Posterior vena cava (tissue), 2 donors: ENCODE data around the gene RSF1. TPM values are rescaled to one million over a fixed set of nuclear protein-coding genes. Genes with fewer than 3 reads are reported as not detected.

ENCODE experiments used
- DNase-seq: peaks from one replicate; pipeline ENCODE4 v3.0.0-alpha.2; 2020; ENCODE audit warnings: low spot score
- intact Hi-C, 2 donors: fragments of 100-400 bp; cut with DNase I; formaldehyde crosslinking; loops; one replicate each; pipeline versions ENCODE4 v1.14.1 to v1.14.2; 2022 to 2023
- total RNA-seq, 2 donors: library from RNA; stranded (reverse); fragmentation: NEBNext Ultra II Directional; extraction: Animal tissue kit (Norgen Biotek cat#: 25700); gene quantifications; one replicate each; pipeline ENCODE4 v1.2.1, GENCODE V29; 2021
- donor health status: DM: yes; HTN: yes; CAD: no.
- donor health status: DM: yes; HTN: yes; CAD: no.

Gene RSF1
- total RNA-seq, 2 donors from 2014 or later: 54.9 to 69.5 TPM

GRCh38 chr11:77704029-77704428 lies 116.5 kb downstream of the RSF1 start:
- DNase-seq: no peak
- intact Hi-C loops: no loop called here

- DNase-seq: no peak
- intact Hi-C loops: no loop called here
Measured at GRCh38 chr11:77699425-77699824, 121.1 kb downstream of the RSF1 start.

- DNase-seq: no peak
- intact Hi-C loops: no loop called here
Measured at GRCh38 chr11:77698896-77699295, 121.6 kb downstream of the RSF1 start.

- DNase-seq: no peak
- intact Hi-C loops: no loop called here
Measured at GRCh38 chr11:77697865-77698264, 122.7 kb downstream of the RSF1 start.

- intact Hi-C loops: no loop called here
Measured at GRCh38 chr11:77695417-77695816, 125.1 kb downstream of the RSF1 start.

GRCh38 chr11:77690649-77691048 lies 129.9 kb downstream of the RSF1 start:
- intact Hi-C loops: no loop called here
- DNase-seq: no peak

More at GRCh38 chr11:77695417-77695816, 125.1 kb downstream of the RSF1 start:
- DNase-seq: no peak

- DNase-seq: no peak
- intact Hi-C loops: no loop called here
Measured at GRCh38 chr11:77687088-77687487, 133.4 kb downstream of the RSF1 start.

GRCh38 chr11:77677138-77677537 lies 143.4 kb downstream of the RSF1 start:
- no peak for DNase-seq
- intact Hi-C loops: no loop called here

GRCh38 chr11:77672264-77672663 lies 148.3 kb downstream of the RSF1 start:
- no peak for DNase-seq
- intact Hi-C loops: no loop called here

- intact Hi-C loops: no loop called here
- no peak for DNase-seq
Measured at GRCh38 chr11:77669848-77670511, 150.5 kb downstream of the RSF1 start.

- intact Hi-C loops: no loop called here
- no peak for DNase-seq
Measured at GRCh38 chr11:77668760-77669159, 151.8 kb downstream of the RSF1 start.

- no peak for DNase-seq
- intact Hi-C loops: no loop called here
Measured at GRCh38 chr11:77665240-77665965, 155.1 kb downstream of the RSF1 start.

- intact Hi-C loops: no loop called here
- DNase-seq: no peak
Measured at GRCh38 chr11:77661670-77662069, 158.9 kb downstream of the RSF1 start.

GRCh38 chr11:77660947-77661346 lies 159.6 kb downstream of the RSF1 start:
- DNase-seq: no peak
- intact Hi-C loops: no loop called here

- intact Hi-C loops: no loop called here
- no peak for DNase-seq
Measured at GRCh38 chr11:77658213-77659013, 162.1 kb downstream of the RSF1 start.

- DNase-seq: no peak
- intact Hi-C loops: no loop called here
Measured at GRCh38 chr11:77656362-77656761, 164.2 kb downstream of the RSF1 start.

GRCh38 chr11:77654770-77655434 lies 165.6 kb downstream of the RSF1 start:
- intact Hi-C loops: no loop called here

GRCh38 chr11:77650123-77650522 lies 170.4 kb downstream of the RSF1 start:
- intact Hi-C loops: no loop called here
- no peak for DNase-seq

More at GRCh38 chr11:77654770-77655434, 165.6 kb downstream of the RSF1 start:
- DNase-seq: no peak

- DNase-seq: no peak
- intact Hi-C loops: no loop called here
Measured at GRCh38 chr11:77647654-77648305, 172.7 kb downstream of the RSF1 start.
